Prostate gland (tissue), 1 donor: ENCODE data around the gene PLCB4.

Experiments used
- POLR2A ChIP-seq: fragments of 450-650 bp; IDR thresholded peaks from one replicate; pipeline ENCODE4 v1.6.1; 2016; ENCODE audit warnings: antibody characterized with exemption, mild to moderate bottlenecking
- POLR2AphosphoS5 ChIP-seq: sonication (generic); formaldehyde crosslinking; IDR thresholded peaks from one replicate; pipeline ENCODE4 v1.6.1; 2017; ENCODE audit warnings: antibody characterized with exemption

GRCh38 chr20:9319687-9320384 is 250.9 kb downstream of the PLCB4 start:
- TF ChIP-seq POLR2AphosphoS5 (no peak), POLR2A (no peak)
